Stomach (tissue), 4 donors: ENCODE measurements around the gene CRYAA.
"Not testable (repeated sequence)": the region's sequence is repeated elsewhere in the genome, so short reads cannot be mapped to it uniquely, and the experiment has no call there.

Experiments used
- CTCF ChIP-seq, 7 experiments: fragments of 450-650 bp in 4 of 7; fragments of 200-600 bp in 3 of 7; sonication (generic) in 3 of 7; IDR thresholded peaks; one replicate each; pipeline ENCODE4 v1.5.1; 2016 to 2019; ENCODE audit warnings: antibody characterized with exemption in 7 of 7, control low read depth in 2 of 7, mild to moderate bottlenecking in 1 of 7
- EP300 ChIP-seq: sonication (generic); formaldehyde crosslinking; IDR thresholded peaks from one replicate; pipeline ENCODE4 v1.6.1; 2017; ENCODE audit warnings: antibody characterized with exemption
- POLR2A ChIP-seq, 4 donors: fragments of 450-650 bp; IDR thresholded peaks; one replicate each; pipeline ENCODE4 v1.6.1; 2016; ENCODE audit warnings: antibody characterized with exemption in 4 of 4, control low read depth in 2 of 4, mild to moderate bottlenecking in 1 of 4, moderate library complexity in 1 of 4

GRCh38 chr21:43168708-43169107 is at the start of gene CRYAA:
- not testable (repeated sequence) for TF ChIP-seq CTCF (IDR thresholded peaks at IDR 0.05); EP300; POLR2A (IDR thresholded peaks at IDR 0.05)
